GM23338 (cell line): ENCODE results near the gene ARHGEF28. TPM values are rescaled to one million over a fixed set of nuclear protein-coding genes. Genes with fewer than 3 reads are reported as not detected.

Experiments used
- ATAC-seq: fragments of 200-7000 bp; cut with Tn5 transposase; 3 replicates; pipeline ENCODE4 v1.9.1; 2020
- DNase-seq: peaks from one replicate; pipeline ENCODE4 v3.0.0-alpha.2; 2015; ENCODE audit warnings: low spot score
- H2AFZ ChIP-seq: fragments of 200-600 bp; sonication (generic); 2 replicates; pipeline ENCODE4 v1.8.0; 2016; ENCODE audit warnings: antibody characterized with exemption, mild to moderate bottlenecking, moderate library complexity
- H3F3A ChIP-seq: fragments of 200-600 bp; sonication (generic); replicated peaks from 2 replicates; pipeline ENCODE4 v1.8.0; 2017; ENCODE audit warnings: antibody characterized with exemption, mixed run types, low read depth
- H3K27ac ChIP-seq: fragments of 200-600 bp; sonication (generic); 2 replicates; pipeline ENCODE4 v1.6.1; 2016; ENCODE audit warnings: low read depth
- H3K27me3 ChIP-seq: fragments of 200-600 bp; sonication (generic); 2 replicates; pipeline ENCODE4 v1.8.0; 2016; ENCODE audit warnings: mild to moderate bottlenecking, mixed run types, moderate library complexity; ENCODE audit not compliant: insufficient read depth
- H3K36me3 ChIP-seq: fragments of 200-600 bp; sonication (generic); 2 replicates; pipeline ENCODE4 v1.8.0; 2016; ENCODE audit warnings: mild to moderate bottlenecking; ENCODE audit not compliant: insufficient read depth
- H3K4me1 ChIP-seq: fragments of 200-600 bp; sonication (generic); 2 replicates; pipeline ENCODE4 v1.8.0; 2016; ENCODE audit warnings: mild to moderate bottlenecking, moderate library complexity; ENCODE audit not compliant: insufficient read depth
- H3K4me2 ChIP-seq: fragments of 200-600 bp; sonication (generic); 2 replicates; pipeline ENCODE4 v1.7.1; 2017; ENCODE audit warnings: mixed run types
- H3K4me3 ChIP-seq: fragments of 200-600 bp; sonication (generic); 2 replicates; pipeline ENCODE4 v1.6.1; 2016; ENCODE audit warnings: mixed run types
- H3K79me2 ChIP-seq: fragments of 200-600 bp; sonication (generic); replicated peaks from 2 replicates; pipeline ENCODE4 v1.8.0; 2017; ENCODE audit warnings: mild to moderate bottlenecking; ENCODE audit not compliant: insufficient read depth
- H3K9me2 ChIP-seq: fragments of 200-600 bp; sonication (generic); 2 replicates; pipeline ENCODE4 v1.8.0; 2017; ENCODE audit not compliant: insufficient read depth
- H4K20me1 ChIP-seq: fragments of 200-600 bp; sonication (generic); replicated peaks from 2 replicates; pipeline ENCODE4 v1.8.0; 2017; ENCODE audit warnings: mild to moderate bottlenecking; ENCODE audit not compliant: insufficient read depth
- H3K27ac Mint-ChIP-seq: 2 replicates; pipeline ENCODE4 v1.8.0; 2020; ENCODE audit warnings: inconsistent platforms, mild to moderate bottlenecking, moderate library complexity, mixed read lengths
- H3K27me3 Mint-ChIP-seq: 3 replicates; pipeline ENCODE4 v1.8.0; 2022; ENCODE audit warnings: low read depth, mild to moderate bottlenecking, moderate library complexity, mixed read lengths, inconsistent platforms; ENCODE audit not compliant: insufficient read depth, poor library complexity
- H3K36me3 Mint-ChIP-seq: 3 replicates; pipeline ENCODE4 v1.8.0; 2021; ENCODE audit warnings: low read depth, mild to moderate bottlenecking, inconsistent platforms, moderate library complexity, mixed read lengths
- H3K4me1 Mint-ChIP-seq: 3 replicates; pipeline ENCODE4 v1.8.0; 2020; ENCODE audit warnings: mild to moderate bottlenecking, inconsistent platforms, mixed read lengths
- H3K4me3 Mint-ChIP-seq: 3 replicates; pipeline ENCODE4 v1.8.0; 2021; ENCODE audit warnings: moderate library complexity, mild to moderate bottlenecking, inconsistent platforms, mixed read lengths
- H3K9me3 Mint-ChIP-seq: 3 replicates; pipeline ENCODE4 v1.8.0; 2020; ENCODE audit warnings: moderate library complexity, mild to moderate bottlenecking, inconsistent platforms, mixed read lengths
- CREB1 ChIP-seq: fragments of 250-450 bp; sonication (Bioruptor Pico); IDR thresholded peaks from 2 replicates; pipeline ENCODE4 v1.5.0; 2020; ENCODE audit warnings: low read depth, mild to moderate bottlenecking, moderate library complexity
- CTCF ChIP-seq, 2 experiments: fragments of 200-600 bp in 1 of 2; sonication (generic) in 1 of 2; conservative IDR thresholded peaks; 2 replicates each; pipeline versions ENCODE4 v1.5.1 to v1.6.1; 2016 to 2017; ENCODE audit warnings: antibody characterized with exemption in 2 of 2, low read depth in 2 of 2, mild to moderate bottlenecking in 2 of 2, moderate library complexity in 1 of 2
- ETS1 ChIP-seq: IDR thresholded peaks from 2 replicates; pipeline ENCODE4 v1.6.1; 2016; ENCODE audit warnings: antibody characterized with exemption
- EZH2 ChIP-seq: fragments of 200-600 bp; sonication (generic); IDR thresholded peaks from one replicate; pipeline ENCODE4 v1.8.0; 2017; ENCODE audit warnings: antibody characterized with exemption, mild to moderate bottlenecking, low read depth; ENCODE audit not compliant: unreplicated experiment
- EZH2phosphoT487 ChIP-seq: fragments of 200-600 bp; sonication (generic); IDR thresholded peaks from one replicate; pipeline ENCODE4 v1.8.1; 2018; ENCODE audit warnings: antibody characterized with exemption; ENCODE audit not compliant: unreplicated experiment
- JUNB ChIP-seq: IDR thresholded peaks from one replicate; pipeline ENCODE4 v1.6.1; 2016; ENCODE audit warnings: antibody characterized with exemption; ENCODE audit not compliant: unreplicated experiment
- NANOG ChIP-seq: IDR thresholded peaks from 2 replicates; pipeline ENCODE4 v1.6.1; 2016; ENCODE audit warnings: antibody characterized with exemption, borderline replicate concordance
- ZNF114 ChIP-seq: fragments of 250-450 bp; sonication (Bioruptor Pico); IDR thresholded peaks from 2 replicates; pipeline ENCODE4 v1.5.0; 2020; ENCODE audit warnings: mild to moderate bottlenecking, moderate library complexity
- ZNF331 ChIP-seq: fragments of 250-450 bp; sonication (Bioruptor Pico); IDR thresholded peaks from 2 replicates; pipeline ENCODE4 v1.5.0; 2020; ENCODE audit warnings: low read depth, mild to moderate bottlenecking, moderate library complexity
- ZNF462 ChIP-seq: fragments of 250-450 bp; sonication (Bioruptor Pico); IDR thresholded peaks from 2 replicates; pipeline ENCODE4 v1.5.0; 2020; ENCODE audit warnings: mild to moderate bottlenecking, moderate library complexity
- polyA plus RNA-seq: library from polyadenylated mRNA; unstranded; fragments of >200 nt; fragmentation: Nextera tagmentation; extraction: Ambion mirVana; gene quantifications from 2 replicates; pipeline ENCODE4 v1.2.1, GENCODE V29; 2016
- total RNA-seq: library from RNA; depleted of rRNA; stranded (reverse); fragments of >200 nt; shearing (Covaris generic); gene quantifications from 2 replicates; pipeline ENCODE4 v1.2.3, GENCODE V29; 2014

ARHGEF28 gene
- total and polyA plus RNA-seq, 2 experiments from 2014 or later: 0.39 to 1.0 TPM

GRCh38 chr5:73792687-73793320, 166.8 kb downstream of the ARHGEF28 start (continued):
- TF ChIP-seq ZNF462 (CRISPR knock-in tag) (no peak), ZNF331 (CRISPR knock-in tag) (no peak)

- no peak overlapping the region for H3K4me2 ChIP-seq
- peaks cover 23% of the 10 kb centered on the region for H3K4me1 Mint-ChIP-seq
- H3K4me3 ChIP-seq: no peak overlapping the region
- H3K36me3 Mint-ChIP-seq: no peaks in the 10 kb centered on the region
- H2AFZ ChIP-seq: no peak overlapping the region
- H3K79me2 ChIP-seq: no peaks in the 10 kb centered on the region
- no peak overlapping the region for H3K27ac ChIP-seq
- H3K4me1 ChIP-seq: no peaks in the 10 kb centered on the region
- ATAC-seq (no peak), DNase-seq (no peak)
- H3F3A ChIP-seq: no peaks in the 10 kb centered on the region
- no peaks in the 10 kb centered on the region for H3K9me3 Mint-ChIP-seq
- no peaks in the 10 kb centered on the region for H4K20me1 ChIP-seq
- H3K27me3 Mint-ChIP-seq: peaks cover 2% of the 10 kb centered on the region
- H3K27me3 ChIP-seq: no peaks in the 10 kb centered on the region
- H3K27ac Mint-ChIP-seq: no peak overlapping the region
- 0 out of 2 replicates have a peak, but pooled peaks cover 5% of the 10 kb centered on the region for H3K9me2 ChIP-seq
- no peaks in the 10 kb centered on the region for H3K36me3 ChIP-seq
- no peak overlapping the region for H3K4me3 Mint-ChIP-seq
- no peak for TF ChIP-seq ZNF331 (CRISPR knock-in tag)
- TF ChIP-seq NANOG: no peak
- TF ChIP-seq EZH2: no peak
- TF ChIP-seq CREB1 (CRISPR knock-in tag): no peak
- TF ChIP-seq ETS1: no peak
- no peak for TF ChIP-seq ZNF114 (CRISPR knock-in tag)
- TF ChIP-seq EZH2phosphoT487: no peak
- no peak for TF ChIP-seq CTCF (conservative IDR thresholded peaks at IDR 0.05; ENCODE audit: low read depth in 2 of 2)
- TF ChIP-seq JUNB: no peak
These were observed 167.9 kb downstream of the ARHGEF28 start for GRCh38 chr5:73793911-73794310.
